IPS DF 4.7 (cell line): ENCODE results near the gene TNF.

ENCODE experiments used
- DNase-seq: peaks from one replicate; pipeline ENCODE4 v3.0.0-alpha.2; 2013; ENCODE audit warnings: low spot score; ENCODE audit errors: extremely low read depth

TNF gene

DNA sequence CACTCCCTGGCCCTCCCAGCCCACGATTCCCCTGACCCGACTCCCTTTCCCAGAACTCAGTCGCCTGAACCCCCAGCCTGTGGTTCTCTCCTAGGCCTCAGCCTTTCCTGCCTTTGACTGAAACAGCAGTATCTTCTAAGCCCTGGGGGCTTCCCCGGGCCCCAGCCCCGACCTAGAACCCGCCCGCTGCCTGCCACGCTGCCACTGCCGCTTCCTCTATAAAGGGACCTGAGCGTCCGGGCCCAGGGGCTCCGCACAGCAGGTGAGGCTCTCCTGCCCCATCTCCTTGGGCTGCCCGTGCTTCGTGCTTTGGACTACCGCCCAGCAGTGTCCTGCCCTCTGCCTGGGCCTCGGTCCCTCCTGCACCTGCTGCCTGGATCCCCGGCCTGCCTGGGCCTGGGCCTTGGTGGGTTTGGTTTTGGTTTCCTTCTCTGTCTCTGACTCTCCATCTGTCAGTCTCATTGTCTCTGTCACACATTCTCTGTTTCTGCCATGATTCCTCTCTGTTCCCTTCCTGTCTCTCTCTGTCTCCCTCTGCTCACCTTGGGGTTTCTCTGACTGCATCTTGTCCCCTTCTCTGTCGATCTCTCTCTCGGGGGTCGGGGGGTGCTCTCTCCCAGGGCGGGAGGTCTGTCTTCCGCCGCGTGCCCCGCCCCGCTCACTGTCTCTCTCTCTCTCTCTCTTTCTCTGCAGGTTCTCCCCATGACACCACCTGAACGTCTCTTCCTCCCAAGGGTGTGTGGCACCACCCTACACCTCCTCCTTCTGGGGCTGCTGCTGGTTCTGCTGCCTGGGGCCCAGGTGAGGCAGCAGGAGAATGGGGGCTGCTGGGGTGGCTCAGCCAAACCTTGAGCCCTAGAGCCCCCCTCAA lies 3.1 kb upstream of the TNF start, which contains the start of gene LTA:
Gene LTA (plus strand): TSS at position 249 of the 871 bp plus-strand sequence. CDS start 454 bp downstream, at position 703.
- no peak for DNase-seq

DNA sequence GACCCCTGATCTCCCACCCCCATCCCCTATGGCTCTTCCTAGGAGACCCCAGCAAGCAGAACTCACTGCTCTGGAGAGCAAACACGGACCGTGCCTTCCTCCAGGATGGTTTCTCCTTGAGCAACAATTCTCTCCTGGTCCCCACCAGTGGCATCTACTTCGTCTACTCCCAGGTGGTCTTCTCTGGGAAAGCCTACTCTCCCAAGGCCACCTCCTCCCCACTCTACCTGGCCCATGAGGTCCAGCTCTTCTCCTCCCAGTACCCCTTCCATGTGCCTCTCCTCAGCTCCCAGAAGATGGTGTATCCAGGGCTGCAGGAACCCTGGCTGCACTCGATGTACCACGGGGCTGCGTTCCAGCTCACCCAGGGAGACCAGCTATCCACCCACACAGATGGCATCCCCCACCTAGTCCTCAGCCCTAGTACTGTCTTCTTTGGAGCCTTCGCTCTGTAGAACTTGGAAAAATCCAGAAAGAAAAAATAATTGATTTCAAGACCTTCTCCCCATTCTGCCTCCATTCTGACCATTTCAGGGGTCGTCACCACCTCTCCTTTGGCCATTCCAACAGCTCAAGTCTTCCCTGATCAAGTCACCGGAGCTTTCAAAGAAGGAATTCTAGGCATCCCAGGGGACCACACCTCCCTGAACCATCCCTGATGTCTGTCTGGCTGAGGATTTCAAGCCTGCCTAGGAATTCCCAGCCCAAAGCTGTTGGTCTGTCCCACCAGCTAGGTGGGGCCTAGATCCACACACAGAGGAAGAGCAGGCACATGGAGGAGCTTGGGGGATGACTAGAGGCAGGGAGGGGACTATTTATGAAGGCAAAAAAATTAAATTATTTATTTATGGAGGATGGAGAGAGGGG lies 1.9 kb upstream of the TNF start:
- DNase-seq: no peak

DNA sequence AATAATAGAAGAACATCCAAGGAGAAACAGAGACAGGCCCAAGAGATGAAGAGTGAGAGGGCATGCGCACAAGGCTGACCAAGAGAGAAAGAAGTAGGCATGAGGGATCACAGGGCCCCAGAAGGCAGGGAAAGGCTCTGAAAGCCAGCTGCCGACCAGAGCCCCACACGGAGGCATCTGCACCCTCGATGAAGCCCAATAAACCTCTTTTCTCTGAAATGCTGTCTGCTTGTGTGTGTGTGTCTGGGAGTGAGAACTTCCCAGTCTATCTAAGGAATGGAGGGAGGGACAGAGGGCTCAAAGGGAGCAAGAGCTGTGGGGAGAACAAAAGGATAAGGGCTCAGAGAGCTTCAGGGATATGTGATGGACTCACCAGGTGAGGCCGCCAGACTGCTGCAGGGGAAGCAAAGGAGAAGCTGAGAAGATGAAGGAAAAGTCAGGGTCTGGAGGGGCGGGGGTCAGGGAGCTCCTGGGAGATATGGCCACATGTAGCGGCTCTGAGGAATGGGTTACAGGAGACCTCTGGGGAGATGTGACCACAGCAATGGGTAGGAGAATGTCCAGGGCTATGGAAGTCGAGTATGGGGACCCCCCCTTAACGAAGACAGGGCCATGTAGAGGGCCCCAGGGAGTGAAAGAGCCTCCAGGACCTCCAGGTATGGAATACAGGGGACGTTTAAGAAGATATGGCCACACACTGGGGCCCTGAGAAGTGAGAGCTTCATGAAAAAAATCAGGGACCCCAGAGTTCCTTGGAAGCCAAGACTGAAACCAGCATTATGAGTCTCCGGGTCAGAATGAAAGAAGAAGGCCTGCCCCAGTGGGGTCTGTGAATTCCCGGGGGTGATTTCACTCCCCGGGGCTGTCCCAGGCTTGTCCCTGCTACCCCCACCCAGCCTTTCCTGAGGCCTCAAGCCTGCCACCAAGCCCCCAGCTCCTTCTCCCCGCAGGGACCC lies 981 bp upstream of the TNF start:
- DNase-seq: no peak

DNA sequence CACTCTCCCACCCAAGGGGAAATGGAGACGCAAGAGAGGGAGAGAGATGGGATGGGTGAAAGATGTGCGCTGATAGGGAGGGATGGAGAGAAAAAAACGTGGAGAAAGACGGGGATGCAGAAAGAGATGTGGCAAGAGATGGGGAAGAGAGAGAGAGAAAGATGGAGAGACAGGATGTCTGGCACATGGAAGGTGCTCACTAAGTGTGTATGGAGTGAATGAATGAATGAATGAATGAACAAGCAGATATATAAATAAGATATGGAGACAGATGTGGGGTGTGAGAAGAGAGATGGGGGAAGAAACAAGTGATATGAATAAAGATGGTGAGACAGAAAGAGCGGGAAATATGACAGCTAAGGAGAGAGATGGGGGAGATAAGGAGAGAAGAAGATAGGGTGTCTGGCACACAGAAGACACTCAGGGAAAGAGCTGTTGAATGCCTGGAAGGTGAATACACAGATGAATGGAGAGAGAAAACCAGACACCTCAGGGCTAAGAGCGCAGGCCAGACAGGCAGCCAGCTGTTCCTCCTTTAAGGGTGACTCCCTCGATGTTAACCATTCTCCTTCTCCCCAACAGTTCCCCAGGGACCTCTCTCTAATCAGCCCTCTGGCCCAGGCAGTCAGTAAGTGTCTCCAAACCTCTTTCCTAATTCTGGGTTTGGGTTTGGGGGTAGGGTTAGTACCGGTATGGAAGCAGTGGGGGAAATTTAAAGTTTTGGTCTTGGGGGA lies 754 bp downstream of the TNF start:
- no peak for DNase-seq

DNA sequence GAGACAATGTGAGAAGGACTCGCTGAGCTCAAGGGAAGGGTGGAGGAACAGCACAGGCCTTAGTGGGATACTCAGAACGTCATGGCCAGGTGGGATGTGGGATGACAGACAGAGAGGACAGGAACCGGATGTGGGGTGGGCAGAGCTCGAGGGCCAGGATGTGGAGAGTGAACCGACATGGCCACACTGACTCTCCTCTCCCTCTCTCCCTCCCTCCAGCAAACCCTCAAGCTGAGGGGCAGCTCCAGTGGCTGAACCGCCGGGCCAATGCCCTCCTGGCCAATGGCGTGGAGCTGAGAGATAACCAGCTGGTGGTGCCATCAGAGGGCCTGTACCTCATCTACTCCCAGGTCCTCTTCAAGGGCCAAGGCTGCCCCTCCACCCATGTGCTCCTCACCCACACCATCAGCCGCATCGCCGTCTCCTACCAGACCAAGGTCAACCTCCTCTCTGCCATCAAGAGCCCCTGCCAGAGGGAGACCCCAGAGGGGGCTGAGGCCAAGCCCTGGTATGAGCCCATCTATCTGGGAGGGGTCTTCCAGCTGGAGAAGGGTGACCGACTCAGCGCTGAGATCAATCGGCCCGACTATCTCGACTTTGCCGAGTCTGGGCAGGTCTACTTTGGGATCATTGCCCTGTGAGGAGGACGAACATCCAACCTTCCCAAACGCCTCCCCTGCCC lies 1.7 kb downstream of the TNF start:
- DNase-seq: no peak

DNA sequence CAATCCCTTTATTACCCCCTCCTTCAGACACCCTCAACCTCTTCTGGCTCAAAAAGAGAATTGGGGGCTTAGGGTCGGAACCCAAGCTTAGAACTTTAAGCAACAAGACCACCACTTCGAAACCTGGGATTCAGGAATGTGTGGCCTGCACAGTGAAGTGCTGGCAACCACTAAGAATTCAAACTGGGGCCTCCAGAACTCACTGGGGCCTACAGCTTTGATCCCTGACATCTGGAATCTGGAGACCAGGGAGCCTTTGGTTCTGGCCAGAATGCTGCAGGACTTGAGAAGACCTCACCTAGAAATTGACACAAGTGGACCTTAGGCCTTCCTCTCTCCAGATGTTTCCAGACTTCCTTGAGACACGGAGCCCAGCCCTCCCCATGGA lies 2.2 kb downstream of the TNF start:
- no peak for DNase-seq

DNA sequence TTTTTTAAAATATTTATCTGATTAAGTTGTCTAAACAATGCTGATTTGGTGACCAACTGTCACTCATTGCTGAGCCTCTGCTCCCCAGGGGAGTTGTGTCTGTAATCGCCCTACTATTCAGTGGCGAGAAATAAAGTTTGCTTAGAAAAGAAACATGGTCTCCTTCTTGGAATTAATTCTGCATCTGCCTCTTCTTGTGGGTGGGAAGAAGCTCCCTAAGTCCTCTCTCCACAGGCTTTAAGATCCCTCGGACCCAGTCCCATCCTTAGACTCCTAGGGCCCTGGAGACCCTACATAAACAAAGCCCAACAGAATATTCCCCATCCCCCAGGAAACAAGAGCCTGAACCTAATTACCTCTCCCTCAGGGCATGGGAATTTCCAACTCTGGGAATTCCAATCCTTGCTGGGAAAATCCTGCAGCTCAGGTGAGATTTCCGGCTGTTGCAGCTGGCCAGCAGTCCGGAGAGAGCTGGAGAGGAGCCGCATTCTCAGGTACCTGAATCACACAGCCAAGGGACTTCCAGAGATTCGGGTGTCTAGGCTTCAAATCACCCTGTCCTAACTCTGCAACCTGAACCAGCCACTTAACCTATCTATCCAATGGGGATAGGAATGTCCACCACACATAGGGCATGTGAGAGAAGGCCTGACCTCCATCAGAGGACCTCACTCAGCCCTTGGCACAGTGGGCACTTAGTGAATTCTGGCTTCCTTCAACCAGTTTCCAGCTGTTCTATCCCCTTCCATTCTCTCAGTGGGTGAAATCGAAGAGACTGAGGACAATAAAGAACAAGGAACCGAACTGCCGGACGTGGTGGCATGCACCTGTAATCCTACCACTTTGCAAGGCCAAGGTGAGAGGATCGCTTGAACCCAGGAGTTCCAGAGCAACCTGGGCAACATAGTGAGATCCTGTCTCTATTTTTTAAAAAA lies 3.1 kb downstream of the TNF start:
- no peak for DNase-seq

DNA sequence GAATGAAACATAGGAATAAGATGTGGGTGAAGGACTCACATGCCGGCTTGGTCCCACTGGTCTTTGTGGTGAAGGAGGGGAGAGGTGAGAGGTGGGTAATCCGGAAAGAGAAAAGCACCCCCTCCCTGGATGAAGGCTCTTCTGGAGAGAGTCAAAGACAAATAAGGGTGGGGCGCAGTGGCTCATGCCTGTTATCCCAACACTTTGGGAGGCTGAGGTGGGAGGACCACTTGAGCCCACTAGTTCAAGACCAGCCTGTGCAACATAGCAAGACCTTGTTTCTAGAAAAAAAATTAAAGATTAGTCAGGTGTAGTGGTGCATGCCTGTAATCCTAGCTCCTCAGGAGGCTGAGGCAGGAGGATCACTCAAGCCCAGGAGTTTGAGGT lies 3.7 kb downstream of the TNF start:
- DNase-seq: no peak

DNA sequence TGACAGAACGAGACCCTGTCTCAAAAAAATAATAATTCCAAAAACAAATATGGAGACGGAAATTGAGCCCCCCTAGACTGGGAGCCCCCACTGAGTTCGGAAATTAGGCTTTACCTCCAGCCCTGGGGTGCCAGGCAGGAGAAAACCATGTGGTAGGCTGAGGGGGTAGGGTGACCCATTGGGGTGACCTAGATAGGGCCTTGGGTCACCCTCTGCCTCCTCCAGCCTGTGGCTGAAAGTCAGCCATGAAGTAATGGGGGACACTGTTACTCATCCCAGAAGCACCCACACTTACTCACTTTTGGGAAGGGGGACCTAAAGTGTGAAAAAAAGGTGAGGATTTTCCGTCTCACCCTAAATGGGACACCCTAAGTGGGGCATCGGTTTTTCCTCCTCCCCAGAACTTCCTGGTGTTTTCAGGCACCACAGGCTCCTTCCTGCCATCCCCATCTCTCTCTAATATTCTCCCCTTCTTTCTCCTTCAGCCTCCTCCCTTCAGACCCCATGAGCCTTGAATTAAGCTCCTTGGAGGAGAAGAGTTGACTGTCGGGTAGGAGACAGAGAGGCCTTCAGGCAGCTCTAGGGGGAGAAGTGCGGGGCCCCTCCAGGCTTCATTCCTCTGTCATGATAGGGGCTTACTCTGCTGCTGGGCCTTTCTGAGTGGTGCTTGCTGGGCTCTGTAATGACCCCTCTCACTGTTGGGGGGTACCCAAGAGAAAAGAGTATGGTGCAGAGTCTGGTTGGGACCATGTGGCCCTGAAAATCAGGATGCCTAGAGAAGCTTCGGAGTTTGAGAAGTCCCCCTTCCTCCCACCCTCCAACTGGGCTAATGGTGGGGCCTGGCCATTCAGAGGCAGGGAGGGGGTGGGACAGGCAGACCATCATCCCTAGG lies 4.4 kb downstream of the TNF start:
- no peak for DNase-seq

DNA sequence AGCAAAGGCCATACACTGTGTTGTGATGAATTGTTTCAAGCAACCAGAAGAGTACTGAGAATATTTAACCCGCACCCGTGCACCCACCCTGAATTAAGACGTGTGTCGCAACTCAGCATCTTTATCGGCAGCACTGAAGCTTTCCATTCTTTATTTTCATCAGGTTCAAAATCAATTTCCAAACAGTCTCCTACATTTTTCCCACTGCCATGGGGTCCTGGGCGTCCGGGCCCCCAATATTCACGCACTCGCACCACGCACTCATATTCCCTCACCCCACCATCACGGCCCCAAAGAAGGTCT lies 5.0 kb downstream of the TNF start:
- DNase-seq: no peak

DNA sequence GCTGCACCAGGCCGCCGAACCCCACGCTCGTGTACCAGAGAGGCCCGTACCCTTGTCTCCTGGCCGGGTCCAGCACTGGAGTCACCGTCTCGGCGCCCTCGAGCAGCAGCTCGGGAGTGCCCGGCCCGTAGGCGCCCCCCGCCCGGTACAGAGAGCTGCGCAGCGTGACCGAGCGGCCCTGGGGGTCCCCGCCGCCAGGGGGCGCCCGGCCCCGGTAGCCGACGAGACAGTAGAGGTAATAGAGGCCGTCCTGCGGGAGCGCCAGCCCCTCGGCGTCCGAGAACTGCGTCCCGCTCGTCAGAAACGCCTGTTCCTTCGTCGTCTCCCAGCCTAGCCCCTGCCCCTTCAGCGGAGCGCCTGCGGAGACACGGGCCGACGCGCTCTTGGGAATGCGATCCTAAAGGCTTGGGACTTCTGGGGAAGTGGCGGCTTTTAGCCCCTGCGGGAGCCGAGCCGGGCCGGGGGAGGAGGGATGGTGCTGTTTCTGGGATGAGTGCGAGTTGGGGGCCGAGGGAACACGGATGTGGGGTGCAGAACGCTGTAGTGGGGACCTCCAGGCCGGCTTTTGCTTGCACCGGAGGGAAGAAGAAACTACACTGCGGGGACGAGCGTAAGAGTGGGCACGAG lies 5.6 kb downstream of the TNF start:
- DNase-seq: no peak

DNA sequence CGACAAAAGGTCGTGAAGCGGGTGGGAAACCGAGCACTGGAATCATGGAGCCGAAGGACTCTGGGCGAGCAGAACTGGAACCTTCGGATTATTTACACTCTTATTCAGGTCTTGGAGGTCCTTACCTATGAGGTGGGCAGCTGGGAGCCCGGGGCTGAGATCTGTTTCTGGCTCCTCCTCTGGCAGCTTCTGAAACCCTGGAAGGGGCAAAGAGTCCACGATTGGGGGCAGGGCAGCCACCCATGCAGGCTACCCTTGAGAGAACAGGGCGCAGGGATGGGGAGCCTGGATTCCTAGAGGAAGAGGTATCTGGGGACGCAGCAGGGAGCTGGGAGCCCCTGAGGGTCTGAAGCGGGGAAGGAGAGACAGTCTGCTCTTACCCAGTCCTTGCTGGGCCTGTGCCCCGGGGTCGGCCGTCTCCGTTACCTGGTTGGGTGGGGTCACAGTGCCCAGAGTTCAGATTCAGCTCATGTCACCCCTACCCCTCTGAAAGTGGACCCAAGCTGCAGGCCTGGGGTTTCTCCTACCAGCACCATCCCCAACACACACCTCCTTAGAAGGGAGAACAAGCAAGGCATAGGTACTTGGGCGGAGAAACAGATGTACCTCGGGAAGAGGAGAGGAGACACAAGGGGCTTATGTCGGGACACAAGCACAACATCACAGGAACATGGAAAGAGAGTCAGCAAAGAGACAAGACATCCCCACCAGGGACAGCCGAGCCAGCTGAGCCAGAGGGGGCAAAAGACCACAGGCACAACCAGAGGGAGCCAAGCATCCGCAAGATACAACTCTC lies 6.3 kb downstream of the TNF start:
- no peak for DNase-seq

DNA sequence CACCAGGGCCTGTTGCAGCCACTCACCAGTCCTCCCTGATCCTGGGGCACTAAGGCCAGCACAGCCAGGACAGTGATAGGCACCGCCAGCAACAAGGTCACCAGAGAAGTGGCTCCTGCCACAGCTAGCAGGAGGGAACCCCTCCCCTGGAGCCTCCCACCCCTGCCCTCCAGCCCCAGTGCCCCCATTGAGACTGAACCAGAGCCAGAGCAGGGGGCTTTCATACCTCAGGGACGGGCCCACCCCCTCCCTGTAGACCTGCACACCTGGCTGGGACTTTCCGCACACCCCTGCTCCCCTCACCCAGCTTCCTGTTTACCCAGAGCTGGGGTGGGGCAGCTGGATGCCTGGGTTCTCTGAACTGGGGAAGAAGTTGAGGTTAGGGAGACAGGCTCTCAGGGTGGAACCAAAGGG lies 6.9 kb downstream of the TNF start, which contains the start of gene LTB:
Gene LTB (minus strand): TSS at position 195 of the 414 bp plus-strand sequence. CDS start 7 bp downstream, at position 188.
- DNase-seq: no peak

DNA sequence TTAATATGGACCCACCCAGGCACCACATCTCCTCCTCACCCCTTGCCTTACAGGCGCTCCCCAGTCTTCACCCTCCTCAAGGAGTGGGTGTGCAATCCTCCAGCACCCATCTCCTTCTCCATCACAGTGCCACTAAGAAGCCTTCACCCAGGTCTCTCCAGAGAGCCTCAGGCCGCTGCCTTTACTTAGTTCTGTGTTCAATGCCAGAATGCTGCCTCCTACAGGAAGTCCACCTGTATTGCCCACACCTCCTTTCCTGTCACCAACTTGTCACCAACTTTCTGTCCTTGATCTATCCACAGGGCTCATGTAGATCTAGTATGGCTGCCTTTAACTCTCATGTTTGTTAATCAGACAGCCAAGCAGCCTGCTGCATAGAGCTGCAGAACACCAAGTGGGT lies 10.1 kb downstream of the TNF start:
- DNase-seq: no peak

DNA sequence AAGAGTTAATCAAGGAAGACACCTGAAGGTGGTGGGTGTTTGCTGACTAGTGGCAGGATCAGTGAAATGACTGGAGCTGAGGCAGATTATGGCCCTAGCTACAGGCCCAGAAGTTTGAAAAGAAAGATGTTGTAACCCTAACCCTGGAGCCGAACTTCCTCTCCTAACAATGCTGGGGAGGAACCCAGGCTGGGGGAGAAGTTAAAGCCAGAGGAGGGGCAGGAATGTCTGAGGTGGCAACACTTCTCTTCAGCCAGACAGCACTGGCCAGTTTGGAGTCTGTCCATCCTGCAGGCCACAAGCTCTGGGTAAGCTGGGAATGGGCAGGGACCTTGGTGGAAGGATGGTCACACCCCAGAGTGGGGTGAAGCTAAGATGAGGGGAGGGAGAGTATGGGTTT lies 10.6 kb downstream of the TNF start, which contains the start of gene LST1:
Gene LST1 (plus strand): TSS at position 270 of the 400 bp plus-strand sequence. CDS start 1,023 bp downstream, outside the sequence.
- no peak for DNase-seq

DNA sequence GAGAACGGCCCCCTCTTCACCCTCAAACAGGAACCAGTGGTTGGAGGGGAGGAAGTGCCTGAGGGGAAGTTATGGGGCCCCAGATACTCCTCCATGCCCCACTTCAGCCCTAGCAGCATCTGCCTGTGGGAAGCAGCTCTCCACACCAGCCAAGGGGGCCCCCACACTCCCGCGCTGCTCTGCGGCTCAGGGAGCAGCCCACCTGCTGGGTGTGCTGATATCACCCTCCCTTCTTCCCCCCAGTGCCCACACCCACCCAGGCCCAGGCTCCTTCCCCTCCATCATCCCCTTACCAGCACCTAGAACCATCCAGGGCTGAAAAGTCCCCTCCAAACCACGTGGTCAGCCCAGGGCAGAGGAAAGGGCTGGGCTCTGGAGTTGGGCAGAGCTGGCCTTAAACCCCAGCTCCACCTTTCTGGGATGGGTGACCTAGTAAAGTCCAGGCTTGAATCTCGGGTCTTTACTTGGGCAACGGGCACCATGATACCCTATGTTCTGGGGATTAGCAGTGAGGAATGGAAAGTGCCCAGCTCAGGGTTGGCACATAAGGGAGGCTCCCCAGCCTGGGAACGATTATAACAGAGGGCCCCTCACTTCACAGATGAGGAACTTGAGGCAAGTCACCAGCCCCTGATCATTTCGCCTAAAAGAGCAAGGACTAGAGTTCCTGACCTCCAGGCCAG lies 11.4 kb downstream of the TNF start:
- no peak for DNase-seq
